H9 (cell line): ENCODE data around the gene MELK. TPM values are rescaled to one million over a fixed set of nuclear protein-coding genes. Genes with fewer than 3 reads are reported as not detected.

Source experiments
- DNase-seq: peaks from one replicate; pipeline ENCODE4 v3.0.0-alpha.2; 2017
- H2AFZ ChIP-seq: one replicate; pipeline ENCODE4 v1.6.1; 2013; ENCODE audit warnings: mild to moderate bottlenecking, low read length, control low read depth, moderate library complexity
- H2AK5ac ChIP-seq: 2 replicates; pipeline ENCODE4 v1.6.1; 2013; ENCODE audit warnings: low read length, control low read depth, mixed read lengths; ENCODE audit not compliant: insufficient read length
- H2BK120ac ChIP-seq: one replicate; pipeline ENCODE4 v1.6.1; 2013; ENCODE audit warnings: low read depth, mild to moderate bottlenecking, low read length, control low read depth, inconsistent platforms; ENCODE audit not compliant: poor library complexity, severe bottlenecking
- H2BK12ac ChIP-seq: 2 replicates; pipeline ENCODE4 v1.6.1; 2013; ENCODE audit warnings: low read length, control low read depth, mixed read lengths, low read depth; ENCODE audit not compliant: insufficient read length
- H2BK15ac ChIP-seq: 2 replicates; pipeline ENCODE4 v1.6.1; 2013; ENCODE audit warnings: low read depth, low read length, control low read depth
- H2BK20ac ChIP-seq: one replicate; pipeline ENCODE4 v1.6.1; 2013; ENCODE audit warnings: low read depth, mild to moderate bottlenecking, low read length, control low read depth, inconsistent platforms; ENCODE audit not compliant: poor library complexity, severe bottlenecking
- H2BK5ac ChIP-seq: 2 replicates; pipeline ENCODE4 v1.6.1; 2013; ENCODE audit warnings: low read length, control low read depth, mixed read lengths; ENCODE audit not compliant: insufficient read length
- H3K14ac ChIP-seq: 2 replicates; pipeline ENCODE4 v1.6.1; 2013; ENCODE audit warnings: low read length, control low read depth; ENCODE audit not compliant: insufficient read depth
- H3K18ac ChIP-seq: 2 replicates; pipeline ENCODE4 v1.6.1; 2013; ENCODE audit warnings: low read depth, mild to moderate bottlenecking, mixed read lengths, low read length, control low read depth; ENCODE audit not compliant: insufficient read length
- H3K23ac ChIP-seq: 2 replicates; pipeline ENCODE4 v1.6.1; 2013; ENCODE audit warnings: low read length, control low read depth, mixed read lengths, low read depth; ENCODE audit not compliant: insufficient read length
- H3K23me2 ChIP-seq: 2 replicates; pipeline ENCODE4 v1.6.1; 2013; ENCODE audit warnings: low read depth, mild to moderate bottlenecking, mixed read lengths, low read length, control low read depth; ENCODE audit not compliant: insufficient read length, poor library complexity, severe bottlenecking
- H3K27ac ChIP-seq: 2 replicates; pipeline ENCODE4 v1.5.1; 2013; ENCODE audit warnings: low read length, control low read depth, mixed read lengths, low read depth; ENCODE audit not compliant: insufficient read length
- H3K27me3 ChIP-seq: 2 replicates; pipeline ENCODE4 v1.6.1; 2013; ENCODE audit warnings: low read length, control low read depth, inconsistent platforms; ENCODE audit not compliant: insufficient read depth
- H3K4ac ChIP-seq: 2 replicates; pipeline ENCODE4 v1.6.1; 2013; ENCODE audit warnings: low read depth, mild to moderate bottlenecking, control low read depth, inconsistent platforms, low read length, moderate library complexity
- H3K4me1 ChIP-seq: 2 replicates; pipeline ENCODE4 v1.6.1; 2013; ENCODE audit warnings: low read length, control low read depth, inconsistent platforms; ENCODE audit not compliant: insufficient read depth
- H3K4me2 ChIP-seq: 2 replicates; pipeline ENCODE4 v1.6.1; 2013; ENCODE audit warnings: low read length, control low read depth, mixed read lengths; ENCODE audit not compliant: insufficient read length, insufficient read depth
- H3K56ac ChIP-seq: 2 replicates; pipeline ENCODE4 v1.6.1; 2013; ENCODE audit warnings: low read depth, mild to moderate bottlenecking, mixed read lengths, low read length, control low read depth; ENCODE audit not compliant: insufficient read length
- H3K79me1 ChIP-seq: 2 replicates; pipeline ENCODE4 v1.6.1; 2013; ENCODE audit warnings: low read depth, mild to moderate bottlenecking, moderate library complexity, low read length, control low read depth, inconsistent platforms; ENCODE audit not compliant: insufficient read depth, poor library complexity, severe bottlenecking
- H3K79me2 ChIP-seq: 2 replicates; pipeline ENCODE4 v1.6.1; 2013; ENCODE audit warnings: low read length, control low read depth, inconsistent platforms; ENCODE audit not compliant: insufficient read depth
- H3K9ac ChIP-seq: 2 replicates; pipeline ENCODE4 v1.6.1; 2013; ENCODE audit warnings: low read length, control low read depth, mixed read lengths; ENCODE audit not compliant: insufficient read length; ENCODE audit errors: extremely low read depth
- H3K9me3 ChIP-seq: one replicate; pipeline ENCODE4 v1.6.1; 2013; ENCODE audit warnings: low read depth, low read length, inconsistent platforms; ENCODE audit not compliant: control insufficient read depth
- H3T11ph ChIP-seq: one replicate; pipeline ENCODE4 v1.6.1; 2013; ENCODE audit warnings: mild to moderate bottlenecking, low read length, control low read depth, inconsistent platforms
- H4K20me1 ChIP-seq: one replicate; pipeline ENCODE4 v1.6.1; 2013; ENCODE audit not compliant: control insufficient read depth, insufficient read length, insufficient read depth
- H4K5ac ChIP-seq: 2 replicates; pipeline ENCODE4 v1.6.1; 2013; ENCODE audit warnings: low read depth, mild to moderate bottlenecking, mixed read lengths, low read length, control low read depth; ENCODE audit not compliant: insufficient read length
- H4K8ac ChIP-seq: replicated peaks from 2 replicates; pipeline ENCODE4 v1.6.1; 2013; ENCODE audit warnings: low read length, control low read depth, mixed read lengths, low read depth; ENCODE audit not compliant: insufficient read length
- H4K91ac ChIP-seq: 2 replicates; pipeline ENCODE4 v1.6.1; 2013; ENCODE audit warnings: low read depth, mild to moderate bottlenecking, moderate library complexity, mixed read lengths, low read length, control low read depth; ENCODE audit not compliant: insufficient read length
- H3K27ac Mint-ChIP-seq, 3 experiments: 2 replicates in 2 of 3; 3 replicates in 1 of 3; pipeline ENCODE4 v1.8.0; 2020 to 2021; ENCODE audit warnings: mixed read lengths in 3 of 3, mild to moderate bottlenecking in 1 of 3, moderate library complexity in 1 of 3
- H3K27me3 Mint-ChIP-seq: 2 replicates; pipeline ENCODE4 v1.8.0; 2021; ENCODE audit warnings: low read depth, mild to moderate bottlenecking, moderate library complexity, mixed read lengths
- H3K36me3 Mint-ChIP-seq, 3 experiments: 2 replicates in 2 of 3; 3 replicates in 1 of 3; pipeline ENCODE4 v1.8.0; 2020 to 2021; ENCODE audit warnings: low read depth in 3 of 3, mixed read lengths in 3 of 3; ENCODE audit not compliant: insufficient read depth in 1 of 3
- H3K4me1 Mint-ChIP-seq, 2 experiments: 2 replicates each; pipeline ENCODE4 v1.8.0; 2020; ENCODE audit warnings: mixed read lengths in 2 of 2
- H3K4me3 Mint-ChIP-seq, 2 experiments: 2 replicates in 1 of 2; 3 replicates in 1 of 2; pipeline ENCODE4 v1.8.0; 2020 to 2021; ENCODE audit warnings: mild to moderate bottlenecking in 2 of 2, mixed read lengths in 2 of 2, moderate library complexity in 1 of 2
- H3K9me3 Mint-ChIP-seq, 2 experiments: 2 replicates in 1 of 2; 3 replicates in 1 of 2; pipeline ENCODE4 v1.8.0; 2020; ENCODE audit warnings: mild to moderate bottlenecking in 2 of 2, mixed read lengths in 2 of 2, moderate library complexity in 1 of 2
- CTCF ChIP-seq: fragments of 200-600 bp; sonication (generic); conservative IDR thresholded peaks from 3 replicates; pipeline ENCODE4 v1.8.0; 2021; ENCODE audit warnings: antibody characterized with exemption, mild to moderate bottlenecking
- WGBS: extraction: QIAGEN DNeasy Blood & Tissue Kit; methylation state at CpG from one replicate; pipeline ENCODE4 v1.1.7; 2013; ENCODE audit warnings: missing lambda C conversion rate, low lambda C conversion rate, mixed read lengths; ENCODE audit not compliant: insufficient read length; ENCODE audit errors: extremely low coverage; 5-methylcytosine and 5-hydroxymethylcytosine counted together
- total RNA-seq: library from RNA; stranded (reverse); gene quantifications from 2 replicates; pipeline ENCODE4 v1.2.1, GENCODE V29; 2021

The MELK gene
- total RNA-seq, 1 experiment from 2014 or later: 43.6 TPM

- Histone ChIP-seq H3K14ac (no peak overlapping the region), H3K9me3 (no peaks in the 10 kb centered on the region), H4K91ac (no peak overlapping the region), H3T11ph (no peak overlapping the region), H3K4me2 (no peak overlapping the region), H2BK5ac (no peak overlapping the region), H4K5ac (no peak overlapping the region), H3K79me2 (no peaks in the 10 kb centered on the region), H3K18ac (no peak overlapping the region), H2BK120ac (no peak overlapping the region), H3K56ac (no peak overlapping the region), H2BK15ac (no peak overlapping the region), H2AK5ac (no peak overlapping the region), H4K20me1 (no peaks in the 10 kb centered on the region), H3K27me3 (no peaks in the 10 kb centered on the region), H3K23ac (no peak overlapping the region), H3K79me1 (no peaks in the 10 kb centered on the region), H3K9ac (no peak overlapping the region), H3K4me1 (no peaks in the 10 kb centered on the region), H2BK12ac (no peak overlapping the region), H3K27ac (no peak overlapping the region), H4K8ac (no peak overlapping the region), H2AFZ (no peak overlapping the region), H2BK20ac (no peak overlapping the region), H3K4ac (no peak overlapping the region), H3K23me2 (no peaks in the 10 kb centered on the region)
- Mint-ChIP-seq H3K4me3 (no peak overlapping the region), H3K27me3 (no peaks in the 10 kb centered on the region), H3K36me3 (peaks cover 15 to 54% (median 46%) of the 10 kb centered on the region in 3 experiments; a peak in 6 of 7 replicates), H3K9me3 (no peaks in the 10 kb centered on the region), H3K4me1 (no peaks in the 10 kb centered on the region), H3K27ac (no peak overlapping the region)
- no peak for DNase-seq
- no peak for TF ChIP-seq CTCF
- WGBS: no CpG with 5 or more reads among the region's 7 CpGs
Observed at GRCh38 chr9:36656842-36657241, 84.1 kb downstream of the MELK start.
